ENCODE data around the gene PRDX2. TPM values are rescaled to one million over a fixed set of nuclear protein-coding genes. Genes with fewer than 3 reads are reported as not detected.

Gene PRDX2
- total and polyA plus RNA-seq, 10 of the 15 experiments (the other 5 are each of a cell fraction or from before 2014, with no cell fraction given), result 93.0 to 812 (median 344) TPM

GRCh38 chr19:12757544-12758274, 43.9 kb downstream of the PRDX2 start (continued):
- TF ChIP-seq ATF3 (IDR thresholded peaks at IDR 0.05; ENCODE audit: borderline replicate concordance, extremely low read depth, low read depth, low read length) (0 out of 2 replicates have a peak, but pooled peaks have one; percentile 10), GATAD2B (conservative IDR thresholded peaks at IDR 0.05; ENCODE audit: low read depth) (0 out of 2 replicates have a peak, but pooled peaks have one; percentile 33), BHLHE40 (IDR thresholded peaks at IDR 0.05; ENCODE audit: borderline replicate concordance in 1 of 2, low read depth in 2 of 2, low read length in 1 of 2) (peak in 1 of 2 experiments; percentile 13; a peak in 1 of 4 replicates), IKZF1 (conservative IDR thresholded peaks at IDR 0.05) (peak; percentile 66), CTCF (IDR thresholded peaks at IDR 0.05 in 2 of 3, conservative IDR thresholded peaks at IDR 0.05 in 1 of 3; ENCODE audit: control insufficient read depth in 2 of 3, extremely low read depth in 1 of 3, insufficient read depth in 1 of 3, low read depth in 3 of 3, low read length in 3 of 3) (peak; percentile 82 to 91 (median 89)), RB1 (IDR thresholded peaks at IDR 0.05; ENCODE audit: borderline replicate concordance) (peak; percentile 22; the same call in 1 of the 2 replicates), ZNF24 (IDR thresholded peaks at IDR 0.05) (no peak)

All from GM12878 (cell line).